NCI-H1694 treated with DMSO at 0.1 percent for 48 hours (cell line): ENCODE data around the gene PLXNA2.

Experiments
- DNase-seq: peaks from one replicate; lab custom pipeline; 2025; lab: John Stamatoyannopoulos, UW

Gene PLXNA2

DNA sequence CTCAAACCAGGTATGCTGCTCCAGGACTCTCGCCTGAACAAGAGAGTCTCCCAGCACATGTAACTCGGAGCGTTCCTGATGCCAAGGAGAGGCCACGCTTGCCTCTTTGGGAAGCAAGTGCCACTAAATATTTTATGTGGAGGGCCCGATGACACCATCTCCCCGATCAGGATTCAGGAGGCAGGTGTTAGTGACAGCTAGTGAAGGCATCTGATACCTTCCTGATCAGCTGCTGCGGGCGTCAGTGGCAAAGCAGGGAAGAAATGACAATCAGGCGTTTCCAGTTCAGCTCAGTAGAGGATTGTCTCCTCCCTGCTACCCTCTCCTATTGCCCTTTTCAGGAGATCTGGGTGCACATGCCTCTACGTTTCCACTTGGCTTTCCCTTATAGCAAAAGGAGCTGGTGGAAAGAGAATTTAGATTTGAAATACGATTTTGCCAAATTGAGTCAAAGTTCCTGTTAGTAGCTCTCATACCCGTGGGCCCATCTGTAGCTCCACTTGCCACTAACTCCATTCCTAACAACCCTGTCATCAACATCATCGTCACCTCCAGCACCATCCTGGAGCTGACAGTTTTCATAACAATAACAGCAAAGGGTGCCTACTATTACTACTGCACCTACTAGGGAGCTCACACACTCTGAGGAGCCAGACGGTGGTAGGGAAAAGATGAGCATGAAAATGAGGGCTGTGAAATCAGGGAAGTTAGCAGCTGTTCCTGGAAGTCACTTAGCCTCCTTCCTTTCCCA is 21.6 kb downstream of the PLXNA2 start:
- DNase-seq: no peak

DNA sequence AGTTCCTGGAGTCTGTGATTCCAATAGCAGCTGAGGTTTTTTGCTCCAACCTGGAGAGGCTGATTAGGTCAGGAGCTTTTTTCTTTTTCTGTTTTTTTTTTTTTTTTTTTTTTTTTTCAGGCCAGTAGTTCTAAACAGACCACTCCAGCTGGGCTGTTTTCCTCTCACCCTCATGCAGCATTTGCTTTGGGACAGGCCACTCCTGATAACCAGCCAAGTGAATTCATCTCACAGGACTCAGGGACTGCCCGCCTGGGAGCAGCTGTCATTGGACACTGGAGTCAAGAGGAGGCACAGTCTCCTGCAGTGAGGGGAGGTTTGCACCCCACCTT is 22.9 kb downstream of the PLXNA2 start:
- DNase-seq: no peak

DNA sequence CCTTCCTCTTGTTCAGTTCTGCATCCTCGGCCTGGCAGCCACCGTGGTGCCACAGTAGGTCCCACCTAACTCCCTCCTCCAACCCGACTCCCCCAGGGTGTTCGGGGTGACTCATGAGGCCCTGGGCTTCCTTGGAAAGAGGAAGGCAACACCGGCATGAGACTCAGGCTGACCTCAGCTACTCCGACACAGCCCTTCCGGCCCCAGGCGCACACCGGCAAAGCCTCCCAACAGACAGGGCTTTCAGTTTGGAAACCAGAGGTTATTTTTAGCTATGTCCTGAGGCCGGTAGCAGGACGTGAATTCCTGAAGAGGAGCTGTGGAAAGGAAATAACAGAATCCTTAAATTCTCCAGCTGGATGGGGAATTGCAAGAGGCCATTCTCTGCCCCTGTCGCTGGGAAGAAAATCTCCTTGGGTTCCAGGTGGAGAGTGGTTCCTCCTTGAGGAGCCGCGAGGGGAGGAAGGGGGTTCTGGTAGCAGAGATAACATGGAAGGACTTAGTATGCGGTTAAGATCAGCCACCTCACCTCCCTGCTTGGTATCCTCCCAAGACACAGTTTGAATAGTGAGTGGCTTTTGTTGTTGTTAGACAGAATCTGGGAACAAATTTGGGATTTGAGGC is 24.4 kb downstream of the PLXNA2 start:
- DNase-seq: no peak

DNA sequence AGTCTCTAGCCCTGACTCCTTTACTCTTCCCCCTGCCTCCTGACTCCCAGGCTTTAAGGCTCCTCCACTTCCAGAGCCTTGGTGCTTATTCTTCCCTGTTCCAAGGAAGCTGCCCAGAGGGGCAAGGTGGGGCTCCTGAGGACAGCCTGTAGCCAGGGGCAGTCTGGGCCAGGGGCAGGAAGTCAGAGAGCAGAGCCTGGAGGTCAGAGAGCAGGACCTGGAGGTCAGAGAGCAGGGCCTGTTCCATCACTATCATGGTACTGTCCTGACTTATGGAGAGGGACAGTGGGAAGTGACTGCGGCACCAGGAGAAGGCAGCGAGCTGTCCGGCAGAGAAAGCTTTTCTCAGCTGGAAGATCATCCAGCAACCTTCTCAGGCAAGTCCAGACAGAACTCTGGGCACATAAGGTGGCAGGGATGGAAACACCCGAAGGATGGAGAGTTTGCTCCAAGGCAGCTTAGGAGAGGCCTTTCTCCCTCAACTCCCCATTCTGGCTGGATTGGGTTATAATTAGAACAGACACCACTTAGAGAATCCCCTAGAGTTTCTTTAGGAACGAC is 25.0 kb downstream of the PLXNA2 start:
- DNase-seq: no peak

DNA sequence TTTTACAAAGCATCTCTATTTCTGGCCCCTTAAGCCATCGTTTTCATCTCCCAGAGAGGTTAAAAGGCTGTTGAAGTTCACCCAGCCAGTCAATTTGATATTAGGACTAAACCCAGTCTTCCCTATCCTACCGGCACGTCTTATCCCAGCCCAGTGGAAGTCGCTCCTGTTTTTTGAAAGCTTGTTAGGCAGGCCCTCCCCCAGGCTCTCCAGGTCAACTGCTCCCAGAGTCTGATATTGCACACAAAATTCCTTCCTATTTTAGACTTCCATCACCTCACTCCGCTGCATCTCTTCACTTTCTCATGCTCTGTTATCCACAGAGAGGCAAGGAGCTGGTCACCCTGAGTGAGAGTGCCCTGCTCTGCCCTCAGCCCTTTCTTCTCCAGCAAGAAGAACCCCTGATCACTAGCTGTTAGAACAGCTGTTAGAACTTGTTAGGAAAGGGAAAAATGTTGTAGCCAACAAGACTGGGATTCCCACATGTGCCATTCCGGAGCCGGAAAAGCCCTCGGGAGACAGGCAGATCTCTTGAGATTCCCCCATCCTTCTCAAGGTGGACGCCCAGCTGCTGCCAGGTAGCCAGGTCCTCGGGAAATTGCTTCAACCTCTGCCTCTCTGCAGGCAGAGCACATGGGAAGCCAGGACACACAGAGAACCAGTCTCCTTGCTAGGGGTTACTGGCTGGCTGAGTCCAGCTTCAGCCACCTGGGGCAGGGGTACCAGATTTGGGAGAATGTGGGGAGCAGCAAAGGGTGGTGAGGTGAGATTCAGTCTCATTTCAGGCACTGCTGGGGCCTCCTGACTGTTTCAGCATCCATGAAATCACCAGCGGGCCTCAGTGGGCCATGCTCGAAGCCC is 25.7 kb downstream of the PLXNA2 start:
- no peak for DNase-seq

GRCh38 chr1:208217781-208218180 is 26.4 kb downstream of the PLXNA2 start:
- no peak for DNase-seq

DNA sequence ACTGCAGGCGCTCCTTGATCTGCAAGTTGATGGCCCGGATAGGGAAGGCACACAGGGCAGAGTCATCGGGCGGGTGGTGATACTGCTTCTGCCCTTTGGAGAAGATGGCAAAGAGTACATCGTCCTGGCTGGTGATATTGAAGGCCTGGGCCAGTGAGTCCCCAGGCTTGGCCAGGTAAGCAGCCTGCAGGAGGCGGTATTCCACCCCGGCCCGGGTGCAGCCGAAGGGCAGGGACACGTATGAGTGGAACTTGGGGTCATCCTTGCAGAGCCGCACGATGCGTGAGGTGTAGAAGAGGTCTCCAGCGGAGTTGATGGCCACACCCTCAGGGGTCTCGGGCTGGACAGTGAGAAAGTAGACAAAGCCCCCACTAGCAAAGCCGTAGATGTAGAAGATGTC is 27.4 kb downstream of the PLXNA2 start:
- no peak for DNase-seq

DNA sequence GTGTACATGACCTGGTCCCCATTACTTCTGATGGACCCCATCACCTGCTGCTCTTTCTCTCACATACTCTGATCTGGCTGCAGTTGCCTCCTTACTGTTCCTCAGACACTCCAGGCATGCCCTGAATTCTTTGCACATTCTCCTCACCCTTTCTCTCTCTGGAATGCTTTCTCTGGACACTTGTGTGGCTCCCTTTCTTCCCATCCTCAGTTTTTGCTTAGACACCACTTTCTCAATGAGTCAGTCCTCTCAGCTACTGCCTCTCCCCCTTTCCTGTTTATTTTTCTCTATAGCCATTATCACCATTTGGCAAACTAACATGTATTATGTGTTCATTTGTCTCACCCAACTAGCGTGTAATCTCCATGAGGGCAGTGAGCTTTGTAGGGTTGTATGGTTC is 28.1 kb downstream of the PLXNA2 start:
- no peak for DNase-seq

- no peak for DNase-seq
Observed at GRCh38 chr1:208215393-208215792, 28.8 kb downstream of the PLXNA2 start.

- no peak for DNase-seq
Observed at GRCh38 chr1:208213786-208214185, 30.4 kb downstream of the PLXNA2 start.

GRCh38 chr1:208212893-208213292 is 31.3 kb downstream of the PLXNA2 start:
- no peak for DNase-seq

DNA sequence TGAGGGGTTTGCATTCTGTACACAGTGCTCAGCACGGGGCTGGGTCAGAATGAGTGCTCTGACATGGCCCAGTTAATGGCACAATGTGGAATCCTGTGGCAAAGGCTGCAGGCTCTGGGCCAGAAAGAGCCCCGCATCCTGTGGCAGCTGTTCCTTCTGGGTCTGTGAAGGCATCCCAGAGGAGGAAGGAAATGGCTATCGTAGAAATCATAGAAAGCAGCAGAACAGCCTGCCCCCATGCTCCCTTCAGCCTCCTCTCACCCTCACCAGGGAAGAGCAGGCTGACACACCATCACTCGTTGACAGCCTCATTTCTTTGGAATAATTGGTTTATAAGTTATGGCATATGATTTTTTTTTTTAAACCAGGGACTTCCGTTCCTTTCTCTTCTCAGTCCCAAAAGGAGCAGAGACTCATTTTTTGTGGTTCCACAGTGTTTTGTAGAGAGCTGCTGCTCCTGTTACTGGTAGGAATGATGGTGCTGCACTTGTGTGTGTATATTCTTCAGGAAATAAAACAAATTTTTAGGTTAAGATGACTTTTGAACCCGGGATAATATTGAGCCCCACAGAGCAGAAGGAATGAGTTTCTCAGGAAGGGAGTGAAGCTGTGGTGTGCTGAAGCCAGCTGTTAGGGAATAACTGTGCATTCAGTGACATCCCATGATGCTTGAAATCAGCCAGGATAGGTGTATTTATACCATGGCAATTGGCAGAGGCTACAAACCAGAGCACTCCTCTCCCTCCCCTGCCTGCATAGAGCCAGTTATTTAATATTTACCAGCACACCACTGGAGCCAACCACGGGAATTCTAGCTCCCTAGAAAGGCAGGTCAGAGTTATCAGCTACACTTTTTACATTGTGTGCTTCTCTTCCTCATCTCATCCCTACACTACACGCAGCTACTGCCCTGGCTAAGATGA is 32.0 kb downstream of the PLXNA2 start:
- no peak for DNase-seq

GRCh38 chr1:208209896-208210589 is 34.1 kb downstream of the PLXNA2 start:
- no peak for DNase-seq

DNA sequence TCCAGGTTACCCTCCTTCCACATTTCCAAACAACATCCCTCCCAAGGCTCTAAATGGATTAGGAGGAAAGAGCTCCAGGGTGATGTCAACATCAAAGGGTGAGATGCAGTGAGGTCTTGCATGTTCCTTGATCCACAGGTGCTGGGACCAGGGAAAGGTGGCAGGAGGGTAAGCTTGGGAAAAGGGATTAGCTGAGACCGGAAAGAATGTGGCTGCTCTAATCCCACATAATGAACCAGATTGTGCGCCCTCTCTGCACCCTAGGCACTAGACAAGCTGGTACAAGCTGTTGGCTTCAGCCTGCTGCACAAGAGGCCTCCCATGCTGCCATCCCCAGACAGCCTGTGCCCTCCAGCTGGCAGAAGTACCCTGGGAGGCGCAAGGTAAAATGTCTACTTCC is 34.9 kb downstream of the PLXNA2 start:
- peak; percentile 94 for DNase-seq

DNA sequence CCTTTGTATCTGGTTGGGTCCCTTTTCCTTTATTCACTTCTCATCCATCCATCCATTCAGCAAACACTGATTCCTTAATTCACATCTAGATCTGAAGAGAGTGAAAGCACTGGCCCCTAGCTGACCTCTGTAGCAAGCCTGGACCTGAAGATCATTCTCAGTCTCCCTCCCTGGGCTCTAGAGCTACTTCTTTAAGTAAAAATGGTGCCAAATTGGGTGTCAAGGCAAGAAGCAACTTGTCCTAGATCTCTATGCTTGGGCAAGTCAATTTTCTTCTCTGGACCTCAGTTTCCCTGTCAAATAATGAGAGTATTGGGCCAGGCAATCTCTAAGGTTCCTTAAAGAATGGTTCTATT is 36.1 kb downstream of the PLXNA2 start:
- DNase-seq: no peak

- no peak for DNase-seq
Observed at GRCh38 chr1:208207388-208208131, 36.6 kb downstream of the PLXNA2 start.

DNA sequence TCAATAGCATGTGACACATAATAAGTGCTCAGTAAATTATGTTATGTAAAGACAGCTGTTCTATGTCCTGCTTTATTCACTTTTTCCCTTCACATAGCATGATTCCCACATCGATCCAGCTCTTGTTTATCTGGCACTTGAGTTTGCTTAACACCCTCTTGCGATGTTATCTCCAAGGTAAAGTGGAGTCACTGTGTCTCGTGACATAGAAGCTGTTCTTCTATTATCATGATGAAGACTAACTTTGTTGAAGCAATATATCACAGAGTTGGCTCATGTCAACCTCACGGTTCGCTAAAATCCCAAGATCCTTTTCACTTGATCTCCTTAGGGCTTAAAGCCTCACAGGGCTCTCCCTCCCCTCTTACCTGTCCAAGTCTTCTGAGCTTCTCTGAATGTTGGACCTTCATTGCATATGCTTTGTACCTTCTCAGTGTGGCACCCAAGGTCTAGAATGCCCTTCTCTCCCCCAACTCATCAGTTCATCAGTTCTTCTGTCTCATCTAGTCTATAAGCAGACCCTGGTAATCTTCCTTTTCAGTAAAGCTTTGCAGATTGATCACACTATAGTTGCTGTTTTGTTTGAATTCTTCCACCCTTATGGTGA is 38.0 kb downstream of the PLXNA2 start:
- no peak for DNase-seq

- DNase-seq: no peak
Observed at GRCh38 chr1:208205216-208206013, 38.8 kb downstream of the PLXNA2 start.

DNA sequence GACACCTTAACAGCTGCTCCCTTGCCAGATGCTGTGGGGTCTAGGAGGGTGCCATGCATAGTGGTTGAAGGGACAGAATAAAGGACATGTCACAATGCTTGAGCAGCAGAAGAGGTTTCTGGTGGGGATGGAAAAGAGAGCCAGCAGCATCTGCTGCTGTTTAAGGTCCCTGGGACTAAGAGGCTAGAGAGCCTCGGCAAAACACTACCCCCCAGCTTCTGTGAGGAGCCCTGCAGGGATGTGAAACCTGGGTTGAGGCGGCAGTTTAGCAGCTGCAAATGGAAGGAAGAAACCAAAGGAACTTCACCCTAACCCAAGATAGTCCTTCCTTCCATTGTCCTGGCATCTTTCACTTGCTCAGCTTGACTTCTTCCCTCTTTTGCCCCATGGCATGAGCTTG is 39.4 kb downstream of the PLXNA2 start:
- peak; percentile 15 for DNase-seq
